H1 (cell line): ENCODE measurements around the gene FAM174B. TPM values are rescaled to one million over a fixed set of nuclear protein-coding genes. Genes with fewer than 3 reads are reported as not detected.

Experiments used
- BACH1 ChIP-seq: IDR thresholded peaks from 2 replicates; pipeline ENCODE4 v1.6.1; 2012; ENCODE audit warnings: low read length, improper control_type of control experiment
- BCL11A ChIP-seq, 2 experiments: IDR thresholded peaks; one replicate each; pipeline ENCODE4 v1.6.1; 2011; ENCODE audit warnings: low read depth in 2 of 2, low read length in 2 of 2, mild to moderate bottlenecking in 2 of 2
- BRCA1 ChIP-seq: IDR thresholded peaks from 2 replicates; pipeline ENCODE4 v1.6.1; 2012; ENCODE audit warnings: low read depth, low read length, improper control_type of control experiment
- CBX5 ChIP-seq: fragments of 300-800, 300-1000 bp; sonication (generic); IDR thresholded peaks from 2 replicates; pipeline ENCODE4 v1.7.1; 2016; ENCODE audit warnings: antibody characterized with exemption, low read length, low read depth
- CHD1 ChIP-seq: IDR thresholded peaks from 2 replicates; pipeline ENCODE4 v1.6.1; 2012; ENCODE audit warnings: low read depth, low read length, improper control_type of control experiment
- CHD2 ChIP-seq: IDR thresholded peaks from 2 replicates; pipeline ENCODE4 v1.6.1; 2012; ENCODE audit warnings: low read length, improper control_type of control experiment
- EZH2 ChIP-seq: fragments of 200-600 bp; sonication (generic); IDR thresholded peaks from 2 replicates; pipeline ENCODE4 v1.7.1; 2012; ENCODE audit warnings: low read depth, mild to moderate bottlenecking, moderate library complexity, low read length, inconsistent platforms; ENCODE audit not compliant: severe bottlenecking
- HDAC6 ChIP-seq: IDR thresholded peaks from one replicate; pipeline ENCODE4 v1.7.1; 2012; ENCODE audit warnings: low read depth, mild to moderate bottlenecking, inconsistent platforms, low read length, moderate library complexity
- TAF1 ChIP-seq: IDR thresholded peaks from 2 replicates; pipeline ENCODE4 v1.6.1; 2011; ENCODE audit warnings: mild to moderate bottlenecking, low read depth, low read length
- TAF7 ChIP-seq: optimal IDR thresholded peaks from 2 replicates; pipeline ENCODE3; 2011; ENCODE audit warnings: low read depth, mild to moderate bottlenecking, inconsistent platforms, low read length, moderate library complexity, borderline replicate concordance
- YY1 ChIP-seq: IDR thresholded peaks from 2 replicates; pipeline ENCODE4 v1.6.1; 2011; ENCODE audit warnings: low read depth, mild to moderate bottlenecking, low read length
- polyA plus RNA-seq, 7 experiments: library from polyadenylated mRNA; depleted of rRNA in 3 of 7; stranded (reverse) in 5 of 7; unstranded in 2 of 7; fragments of >200 nt in 5 of 7; fragments of 200-250 nt in 2 of 7; gene quantifications; 1 replicate in 5 of 7; 2 replicates in 1 of 7; 4 replicates in 1 of 7; pipeline versions ENCODE4 v1.2.1 to v1.2.3, GENCODE V29; 2011 to 2013; ENCODE audit warnings: missing spikeins in 2 of 7, mixed read lengths in 2 of 7
- total RNA-seq: library from RNA; stranded (reverse); fragmentation: NEBNext Ultra II Directional; extraction: Animal tissue kit (Norgen Biotek cat#: 25700); gene quantifications from 2 replicates; pipeline ENCODE4 v1.2.1, GENCODE V29; 2021
- TF ChIP-seq, protein P1 (sequence below): fragments of 300-600 bp; sonication (generic); IDR thresholded peaks from 2 replicates; pipeline ENCODE4 v1.7.1; 2012; ENCODE audit warnings: low read length, moderate library complexity, mild to moderate bottlenecking, inconsistent platforms; ENCODE audit not compliant: insufficient replicate concordance

FAM174B gene
- total and polyA plus RNA-seq, 2 of the 8 experiments (the other 6 are each of a cell fraction or from before 2014, with no cell fraction given): 9.3 to 35.2 TPM

DNA sequence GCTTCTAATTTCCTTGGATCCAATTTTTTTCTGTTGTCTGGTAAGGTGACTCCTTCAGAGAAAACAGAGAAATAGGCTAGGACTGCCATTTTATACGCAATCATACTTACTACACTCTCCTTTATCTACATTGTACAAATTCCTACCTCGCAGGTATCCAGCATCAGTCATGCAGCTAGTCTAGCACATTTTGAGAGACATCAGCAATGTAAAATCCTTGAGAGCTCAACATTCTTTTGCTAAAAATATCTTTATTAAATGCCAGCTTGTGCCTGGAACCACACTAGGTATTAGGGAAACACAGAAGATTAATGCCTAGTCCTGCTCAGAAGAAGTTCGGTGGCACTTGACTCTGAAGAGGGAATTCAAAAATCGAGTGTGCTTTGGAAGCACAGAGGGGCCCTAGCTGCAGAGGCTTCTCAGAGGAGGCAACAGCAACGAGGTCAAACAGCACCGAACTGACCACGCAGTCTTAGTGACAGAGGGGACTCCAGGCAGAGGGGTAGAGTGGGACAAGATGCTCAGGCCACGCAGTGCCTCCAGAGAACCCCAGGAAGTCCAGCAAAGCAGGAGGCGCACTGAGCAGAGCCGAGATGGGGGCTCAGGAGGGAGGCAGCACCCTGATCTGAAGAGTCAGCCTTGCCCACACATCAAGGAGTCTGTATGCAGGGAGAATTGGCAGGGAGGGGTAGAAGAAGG is 3.5 kb downstream of the FAM174B start (continued):
- TF ChIP-seq, protein P1, sequence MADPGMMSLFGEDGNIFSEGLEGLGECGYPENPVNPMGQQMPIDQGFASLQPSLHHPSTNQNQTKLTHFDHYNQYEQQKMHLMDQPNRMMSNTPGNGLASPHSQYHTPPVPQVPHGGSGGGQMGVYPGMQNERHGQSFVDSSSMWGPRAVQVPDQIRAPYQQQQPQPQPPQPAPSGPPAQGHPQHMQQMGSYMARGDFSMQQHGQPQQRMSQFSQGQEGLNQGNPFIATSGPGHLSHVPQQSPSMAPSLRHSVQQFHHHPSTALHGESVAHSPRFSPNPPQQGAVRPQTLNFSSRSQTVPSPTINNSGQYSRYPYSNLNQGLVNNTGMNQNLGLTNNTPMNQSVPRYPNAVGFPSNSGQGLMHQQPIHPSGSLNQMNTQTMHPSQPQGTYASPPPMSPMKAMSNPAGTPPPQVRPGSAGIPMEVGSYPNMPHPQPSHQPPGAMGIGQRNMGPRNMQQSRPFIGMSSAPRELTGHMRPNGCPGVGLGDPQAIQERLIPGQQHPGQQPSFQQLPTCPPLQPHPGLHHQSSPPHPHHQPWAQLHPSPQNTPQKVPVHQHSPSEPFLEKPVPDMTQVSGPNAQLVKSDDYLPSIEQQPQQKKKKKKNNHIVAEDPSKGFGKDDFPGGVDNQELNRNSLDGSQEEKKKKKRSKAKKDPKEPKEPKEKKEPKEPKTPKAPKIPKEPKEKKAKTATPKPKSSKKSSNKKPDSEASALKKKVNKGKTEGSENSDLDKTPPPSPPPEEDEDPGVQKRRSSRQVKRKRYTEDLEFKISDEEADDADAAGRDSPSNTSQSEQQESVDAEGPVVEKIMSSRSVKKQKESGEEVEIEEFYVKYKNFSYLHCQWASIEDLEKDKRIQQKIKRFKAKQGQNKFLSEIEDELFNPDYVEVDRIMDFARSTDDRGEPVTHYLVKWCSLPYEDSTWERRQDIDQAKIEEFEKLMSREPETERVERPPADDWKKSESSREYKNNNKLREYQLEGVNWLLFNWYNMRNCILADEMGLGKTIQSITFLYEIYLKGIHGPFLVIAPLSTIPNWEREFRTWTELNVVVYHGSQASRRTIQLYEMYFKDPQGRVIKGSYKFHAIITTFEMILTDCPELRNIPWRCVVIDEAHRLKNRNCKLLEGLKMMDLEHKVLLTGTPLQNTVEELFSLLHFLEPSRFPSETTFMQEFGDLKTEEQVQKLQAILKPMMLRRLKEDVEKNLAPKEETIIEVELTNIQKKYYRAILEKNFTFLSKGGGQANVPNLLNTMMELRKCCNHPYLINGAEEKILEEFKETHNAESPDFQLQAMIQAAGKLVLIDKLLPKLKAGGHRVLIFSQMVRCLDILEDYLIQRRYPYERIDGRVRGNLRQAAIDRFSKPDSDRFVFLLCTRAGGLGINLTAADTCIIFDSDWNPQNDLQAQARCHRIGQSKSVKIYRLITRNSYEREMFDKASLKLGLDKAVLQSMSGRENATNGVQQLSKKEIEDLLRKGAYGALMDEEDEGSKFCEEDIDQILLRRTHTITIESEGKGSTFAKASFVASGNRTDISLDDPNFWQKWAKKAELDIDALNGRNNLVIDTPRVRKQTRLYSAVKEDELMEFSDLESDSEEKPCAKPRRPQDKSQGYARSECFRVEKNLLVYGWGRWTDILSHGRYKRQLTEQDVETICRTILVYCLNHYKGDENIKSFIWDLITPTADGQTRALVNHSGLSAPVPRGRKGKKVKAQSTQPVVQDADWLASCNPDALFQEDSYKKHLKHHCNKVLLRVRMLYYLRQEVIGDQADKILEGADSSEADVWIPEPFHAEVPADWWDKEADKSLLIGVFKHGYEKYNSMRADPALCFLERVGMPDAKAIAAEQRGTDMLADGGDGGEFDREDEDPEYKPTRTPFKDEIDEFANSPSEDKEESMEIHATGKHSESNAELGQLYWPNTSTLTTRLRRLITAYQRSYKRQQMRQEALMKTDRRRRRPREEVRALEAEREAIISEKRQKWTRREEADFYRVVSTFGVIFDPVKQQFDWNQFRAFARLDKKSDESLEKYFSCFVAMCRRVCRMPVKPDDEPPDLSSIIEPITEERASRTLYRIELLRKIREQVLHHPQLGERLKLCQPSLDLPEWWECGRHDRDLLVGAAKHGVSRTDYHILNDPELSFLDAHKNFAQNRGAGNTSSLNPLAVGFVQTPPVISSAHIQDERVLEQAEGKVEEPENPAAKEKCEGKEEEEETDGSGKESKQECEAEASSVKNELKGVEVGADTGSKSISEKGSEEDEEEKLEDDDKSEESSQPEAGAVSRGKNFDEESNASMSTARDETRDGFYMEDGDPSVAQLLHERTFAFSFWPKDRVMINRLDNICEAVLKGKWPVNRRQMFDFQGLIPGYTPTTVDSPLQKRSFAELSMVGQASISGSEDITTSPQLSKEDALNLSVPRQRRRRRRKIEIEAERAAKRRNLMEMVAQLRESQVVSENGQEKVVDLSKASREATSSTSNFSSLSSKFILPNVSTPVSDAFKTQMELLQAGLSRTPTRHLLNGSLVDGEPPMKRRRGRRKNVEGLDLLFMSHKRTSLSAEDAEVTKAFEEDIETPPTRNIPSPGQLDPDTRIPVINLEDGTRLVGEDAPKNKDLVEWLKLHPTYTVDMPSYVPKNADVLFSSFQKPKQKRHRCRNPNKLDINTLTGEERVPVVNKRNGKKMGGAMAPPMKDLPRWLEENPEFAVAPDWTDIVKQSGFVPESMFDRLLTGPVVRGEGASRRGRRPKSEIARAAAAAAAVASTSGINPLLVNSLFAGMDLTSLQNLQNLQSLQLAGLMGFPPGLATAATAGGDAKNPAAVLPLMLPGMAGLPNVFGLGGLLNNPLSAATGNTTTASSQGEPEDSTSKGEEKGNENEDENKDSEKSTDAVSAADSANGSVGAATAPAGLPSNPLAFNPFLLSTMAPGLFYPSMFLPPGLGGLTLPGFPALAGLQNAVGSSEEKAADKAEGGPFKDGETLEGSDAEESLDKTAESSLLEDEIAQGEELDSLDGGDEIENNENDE: no peak
- TF ChIP-seq BRCA1 (no peak), CHD2 (no peak), BACH1 (no peak), EZH2 (no peak), BCL11A (IDR thresholded peaks at IDR 0.05; ENCODE audit: low read depth in 2 of 2, low read length in 2 of 2) (no peak), HDAC6 (no peak), CBX5 (no peak), CHD1 (no peak), YY1 (no peak), TAF1 (no peak), TAF7 (no peak)
